Measurements from ENCODE around the gene GRIK3. TPM values are rescaled to one million over a fixed set of nuclear protein-coding genes. Genes with fewer than 3 reads are reported as not detected.

GRIK3 gene
- total and polyA plus RNA-seq, 2 experiments from 2014 or later: 0.31 to 2.9 TPM

GRCh38 chr1:36784147-36784859, 250.0 kb downstream of the GRIK3 start:
- no peak for ATAC-seq
- no peaks in the 10 kb centered on the region for H3K9me3 Mint-ChIP-seq

More at GRCh38 chr1:36784147-36784859, 250.0 kb downstream of the GRIK3 start:
- H3K4me2 ChIP-seq: no peak overlapping the region
- no peaks in the 10 kb centered on the region for H3F3A ChIP-seq (replicated peaks; ENCODE audit: low read depth)
- H3K36me3 ChIP-seq (ENCODE audit: insufficient read depth): no peaks in the 10 kb centered on the region
- Mint-ChIP-seq H3K27ac (no peak overlapping the region), H3K27me3 (ENCODE audit: insufficient read depth, low read depth, poor library complexity) (peaks cover 5% of the 10 kb centered on the region), H3K4me3 (no peak overlapping the region), H3K36me3 (ENCODE audit: low read depth) (no peaks in the 10 kb centered on the region), H3K4me1 (peaks cover 3% of the 10 kb centered on the region; the same call in 2 of the 3 replicates)
- no peaks in the 10 kb centered on the region for H3K4me1 ChIP-seq (ENCODE audit: insufficient read depth)
- no peaks in the 10 kb centered on the region for H3K79me2 ChIP-seq (replicated peaks; ENCODE audit: insufficient read depth)
- no peaks in the 10 kb centered on the region for H3K27me3 ChIP-seq (ENCODE audit: insufficient read depth)
- DNase-seq (ENCODE audit: low spot score): no peak
- TF ChIP-seq JUNB (IDR thresholded peaks at IDR 0.05; ENCODE audit: unreplicated experiment) (no peak), ZNF114 (CRISPR knock-in tag; IDR thresholded peaks at IDR 0.05) (no peak), ETS1 (IDR thresholded peaks at IDR 0.05) (no peak), ZNF331 (CRISPR knock-in tag; IDR thresholded peaks at IDR 0.05; ENCODE audit: low read depth) (no peak), STAT1 (IDR thresholded peaks at IDR 0.05; ENCODE audit: unreplicated experiment) (no peak), NANOG (IDR thresholded peaks at IDR 0.05; ENCODE audit: borderline replicate concordance) (no peak), EZH2 (IDR thresholded peaks at IDR 0.05; ENCODE audit: low read depth, unreplicated experiment) (no peak), EZH2phosphoT487 (IDR thresholded peaks at IDR 0.05; ENCODE audit: unreplicated experiment) (no peak), POLR2AphosphoS5 (IDR thresholded peaks at IDR 0.05; ENCODE audit: low read depth) (no peak)
- TF ChIP-seq, protein P1, sequence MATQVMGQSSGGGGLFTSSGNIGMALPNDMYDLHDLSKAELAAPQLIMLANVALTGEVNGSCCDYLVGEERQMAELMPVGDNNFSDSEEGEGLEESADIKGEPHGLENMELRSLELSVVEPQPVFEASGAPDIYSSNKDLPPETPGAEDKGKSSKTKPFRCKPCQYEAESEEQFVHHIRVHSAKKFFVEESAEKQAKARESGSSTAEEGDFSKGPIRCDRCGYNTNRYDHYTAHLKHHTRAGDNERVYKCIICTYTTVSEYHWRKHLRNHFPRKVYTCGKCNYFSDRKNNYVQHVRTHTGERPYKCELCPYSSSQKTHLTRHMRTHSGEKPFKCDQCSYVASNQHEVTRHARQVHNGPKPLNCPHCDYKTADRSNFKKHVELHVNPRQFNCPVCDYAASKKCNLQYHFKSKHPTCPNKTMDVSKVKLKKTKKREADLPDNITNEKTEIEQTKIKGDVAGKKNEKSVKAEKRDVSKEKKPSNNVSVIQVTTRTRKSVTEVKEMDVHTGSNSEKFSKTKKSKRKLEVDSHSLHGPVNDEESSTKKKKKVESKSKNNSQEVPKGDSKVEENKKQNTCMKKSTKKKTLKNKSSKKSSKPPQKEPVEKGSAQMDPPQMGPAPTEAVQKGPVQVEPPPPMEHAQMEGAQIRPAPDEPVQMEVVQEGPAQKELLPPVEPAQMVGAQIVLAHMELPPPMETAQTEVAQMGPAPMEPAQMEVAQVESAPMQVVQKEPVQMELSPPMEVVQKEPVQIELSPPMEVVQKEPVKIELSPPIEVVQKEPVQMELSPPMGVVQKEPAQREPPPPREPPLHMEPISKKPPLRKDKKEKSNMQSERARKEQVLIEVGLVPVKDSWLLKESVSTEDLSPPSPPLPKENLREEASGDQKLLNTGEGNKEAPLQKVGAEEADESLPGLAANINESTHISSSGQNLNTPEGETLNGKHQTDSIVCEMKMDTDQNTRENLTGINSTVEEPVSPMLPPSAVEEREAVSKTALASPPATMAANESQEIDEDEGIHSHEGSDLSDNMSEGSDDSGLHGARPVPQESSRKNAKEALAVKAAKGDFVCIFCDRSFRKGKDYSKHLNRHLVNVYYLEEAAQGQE (IDR thresholded peaks at IDR 0.05; ENCODE audit: unreplicated experiment): no peak
- TF ChIP-seq, protein P2, sequence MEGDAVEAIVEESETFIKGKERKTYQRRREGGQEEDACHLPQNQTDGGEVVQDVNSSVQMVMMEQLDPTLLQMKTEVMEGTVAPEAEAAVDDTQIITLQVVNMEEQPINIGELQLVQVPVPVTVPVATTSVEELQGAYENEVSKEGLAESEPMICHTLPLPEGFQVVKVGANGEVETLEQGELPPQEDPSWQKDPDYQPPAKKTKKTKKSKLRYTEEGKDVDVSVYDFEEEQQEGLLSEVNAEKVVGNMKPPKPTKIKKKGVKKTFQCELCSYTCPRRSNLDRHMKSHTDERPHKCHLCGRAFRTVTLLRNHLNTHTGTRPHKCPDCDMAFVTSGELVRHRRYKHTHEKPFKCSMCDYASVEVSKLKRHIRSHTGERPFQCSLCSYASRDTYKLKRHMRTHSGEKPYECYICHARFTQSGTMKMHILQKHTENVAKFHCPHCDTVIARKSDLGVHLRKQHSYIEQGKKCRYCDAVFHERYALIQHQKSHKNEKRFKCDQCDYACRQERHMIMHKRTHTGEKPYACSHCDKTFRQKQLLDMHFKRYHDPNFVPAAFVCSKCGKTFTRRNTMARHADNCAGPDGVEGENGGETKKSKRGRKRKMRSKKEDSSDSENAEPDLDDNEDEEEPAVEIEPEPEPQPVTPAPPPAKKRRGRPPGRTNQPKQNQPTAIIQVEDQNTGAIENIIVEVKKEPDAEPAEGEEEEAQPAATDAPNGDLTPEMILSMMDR (conservative IDR thresholded peaks at IDR 0.05; ENCODE audit: low read depth in 2 of 2): no peak
- TF ChIP-seq, protein P3, sequence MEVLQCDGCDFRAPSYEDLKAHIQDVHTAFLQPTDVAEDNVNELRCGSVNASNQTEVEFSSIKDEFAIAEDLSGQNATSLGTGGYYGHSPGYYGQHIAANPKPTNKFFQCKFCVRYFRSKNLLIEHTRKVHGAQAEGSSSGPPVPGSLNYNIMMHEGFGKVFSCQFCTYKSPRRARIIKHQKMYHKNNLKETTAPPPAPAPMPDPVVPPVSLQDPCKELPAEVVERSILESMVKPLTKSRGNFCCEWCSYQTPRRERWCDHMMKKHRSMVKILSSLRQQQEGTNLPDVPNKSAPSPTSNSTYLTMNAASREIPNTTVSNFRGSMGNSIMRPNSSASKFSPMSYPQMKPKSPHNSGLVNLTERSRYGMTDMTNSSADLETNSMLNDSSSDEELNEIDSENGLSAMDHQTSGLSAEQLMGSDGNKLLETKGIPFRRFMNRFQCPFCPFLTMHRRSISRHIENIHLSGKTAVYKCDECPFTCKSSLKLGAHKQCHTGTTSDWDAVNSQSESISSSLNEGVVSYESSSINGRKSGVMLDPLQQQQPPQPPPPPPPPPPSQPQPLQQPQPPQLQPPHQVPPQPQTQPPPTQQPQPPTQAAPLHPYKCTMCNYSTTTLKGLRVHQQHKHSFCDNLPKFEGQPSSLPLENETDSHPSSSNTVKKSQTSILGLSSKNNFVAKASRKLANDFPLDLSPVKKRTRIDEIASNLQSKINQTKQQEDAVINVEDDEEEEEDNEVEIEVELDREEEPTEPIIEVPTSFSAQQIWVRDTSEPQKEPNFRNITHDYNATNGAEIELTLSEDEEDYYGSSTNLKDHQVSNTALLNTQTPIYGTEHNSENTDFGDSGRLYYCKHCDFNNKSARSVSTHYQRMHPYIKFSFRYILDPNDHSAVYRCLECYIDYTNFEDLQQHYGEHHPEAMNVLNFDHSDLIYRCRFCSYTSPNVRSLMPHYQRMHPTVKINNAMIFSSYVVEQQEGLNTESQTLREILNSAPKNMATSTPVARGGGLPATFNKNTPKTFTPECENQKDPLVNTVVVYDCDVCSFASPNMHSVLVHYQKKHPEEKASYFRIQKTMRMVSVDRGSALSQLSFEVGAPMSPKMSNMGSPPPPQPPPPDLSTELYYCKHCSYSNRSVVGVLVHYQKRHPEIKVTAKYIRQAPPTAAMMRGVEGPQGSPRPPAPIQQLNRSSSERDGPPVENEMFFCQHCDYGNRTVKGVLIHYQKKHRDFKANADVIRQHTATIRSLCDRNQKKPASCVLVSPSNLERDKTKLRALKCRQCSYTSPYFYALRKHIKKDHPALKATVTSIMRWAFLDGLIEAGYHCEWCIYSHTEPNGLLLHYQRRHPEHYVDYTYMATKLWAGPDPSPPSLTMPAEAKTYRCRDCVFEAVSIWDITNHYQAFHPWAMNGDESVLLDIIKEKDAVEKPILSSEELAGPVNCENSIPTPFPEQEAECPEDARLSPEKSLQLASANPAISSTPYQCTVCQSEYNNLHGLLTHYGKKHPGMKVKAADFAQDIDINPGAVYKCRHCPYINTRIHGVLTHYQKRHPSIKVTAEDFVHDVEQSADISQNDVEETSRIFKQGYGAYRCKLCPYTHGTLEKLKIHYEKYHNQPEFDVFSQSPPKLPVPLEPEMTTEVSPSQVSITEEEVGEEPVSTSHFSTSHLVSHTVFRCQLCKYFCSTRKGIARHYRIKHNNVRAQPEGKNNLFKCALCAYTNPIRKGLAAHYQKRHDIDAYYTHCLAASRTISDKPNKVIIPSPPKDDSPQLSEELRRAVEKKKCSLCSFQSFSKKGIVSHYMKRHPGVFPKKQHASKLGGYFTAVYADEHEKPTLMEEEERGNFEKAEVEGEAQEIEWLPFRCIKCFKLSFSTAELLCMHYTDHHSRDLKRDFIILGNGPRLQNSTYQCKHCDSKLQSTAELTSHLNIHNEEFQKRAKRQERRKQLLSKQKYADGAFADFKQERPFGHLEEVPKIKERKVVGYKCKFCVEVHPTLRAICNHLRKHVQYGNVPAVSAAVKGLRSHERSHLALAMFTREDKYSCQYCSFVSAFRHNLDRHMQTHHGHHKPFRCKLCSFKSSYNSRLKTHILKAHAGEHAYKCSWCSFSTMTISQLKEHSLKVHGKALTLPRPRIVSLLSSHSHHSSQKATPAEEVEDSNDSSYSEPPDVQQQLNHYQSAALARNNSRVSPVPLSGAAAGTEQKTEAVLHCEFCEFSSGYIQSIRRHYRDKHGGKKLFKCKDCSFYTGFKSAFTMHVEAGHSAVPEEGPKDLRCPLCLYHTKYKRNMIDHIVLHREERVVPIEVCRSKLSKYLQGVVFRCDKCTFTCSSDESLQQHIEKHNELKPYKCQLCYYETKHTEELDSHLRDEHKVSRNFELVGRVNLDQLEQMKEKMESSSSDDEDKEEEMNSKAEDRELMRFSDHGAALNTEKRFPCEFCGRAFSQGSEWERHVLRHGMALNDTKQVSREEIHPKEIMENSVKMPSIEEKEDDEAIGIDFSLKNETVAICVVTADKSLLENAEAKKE (CRISPR knock-in tag; IDR thresholded peaks at IDR 0.05): no peak
- H3K27ac ChIP-seq (ENCODE audit: low read depth): no peak overlapping the region
- no peak overlapping the region for H3K4me3 ChIP-seq
- no peaks in the 10 kb centered on the region for H3K9me2 ChIP-seq (ENCODE audit: insufficient read depth)
- no peak overlapping the region for H2AFZ ChIP-seq
- H4K20me1 ChIP-seq (replicated peaks; ENCODE audit: insufficient read depth): no peaks in the 10 kb centered on the region
